OCI-LY7 (cell line): ENCODE data around the gene PDIA6. TPM values are rescaled to one million over a fixed set of nuclear protein-coding genes. Genes with fewer than 3 reads are reported as not detected.

Source experiments
- BruUV-seq: library from RNA; stranded (reverse); fragments of 400-500 nt; replicated peaks from 2 replicates; lab custom pipeline; 2021; lab: Mats Ljungman, UMichigan
- CTCF ChIA-PET: fragments of 300-600 bp; sonication (Branson Sonifier 250); formaldehyde crosslinking; loops from one replicate; lab custom pipeline; 2022; ENCODE audit warnings: antibody characterized with exemption; ENCODE audit not compliant: unreplicated experiment; lab: Charles Lee
- POLR2A ChIA-PET: fragments of 300-600 bp; sonication (Branson Sonifier 250); formaldehyde crosslinking; loops from one replicate; lab custom pipeline; 2022; ENCODE audit warnings: antibody characterized with exemption; lab: Charles Lee
- DNase-seq: peaks from one replicate; pipeline ENCODE4 v3.0.0-alpha.2; 2015; ENCODE audit warnings: low spot score
- H2AFZ ChIP-seq: fragments of 200-600 bp; sonication (generic), shearing (Covaris generic); 2 replicates; pipeline ENCODE4 v1.6.1; 2014; ENCODE audit warnings: mild to moderate bottlenecking, antibody characterized with exemption, low read length, moderate library complexity
- H3K27ac ChIP-seq: fragments of 200-600 bp; sonication (generic); 2 replicates; pipeline ENCODE4 v1.5.1; 2014; ENCODE audit warnings: mixed run types, low read depth, mild to moderate bottlenecking, moderate library complexity, low read length, inconsistent platforms; ENCODE audit not compliant: poor library complexity, severe bottlenecking
- H3K36me3 ChIP-seq: fragments of 200-600 bp; sonication (generic); 2 replicates; pipeline ENCODE4 v1.6.1; 2014; ENCODE audit warnings: mild to moderate bottlenecking, antibody characterized with exemption, low read length, moderate library complexity, mixed read lengths; ENCODE audit not compliant: insufficient read depth
- H3K4me1 ChIP-seq: fragments of 200-600 bp; sonication (generic); 2 replicates; pipeline ENCODE4 v1.5.1; 2014; ENCODE audit warnings: mild to moderate bottlenecking, low read length; ENCODE audit not compliant: insufficient read depth, poor library complexity, severe bottlenecking
- H3K4me2 ChIP-seq: fragments of 200-600 bp; sonication (generic); 2 replicates; pipeline ENCODE4 v1.6.1; 2014; ENCODE audit warnings: mild to moderate bottlenecking, low read length
- H3K4me3 ChIP-seq: fragments of 200-600 bp; sonication (generic); 2 replicates; pipeline ENCODE4 v1.5.1; 2014; ENCODE audit warnings: mild to moderate bottlenecking, low read depth, low read length; ENCODE audit not compliant: poor library complexity, severe bottlenecking
- H3K79me2 ChIP-seq: fragments of 200-600 bp; sonication (generic); 2 replicates; pipeline ENCODE4 v1.6.1; 2016; ENCODE audit warnings: low read depth, mild to moderate bottlenecking, low read length, moderate library complexity, mixed read lengths; ENCODE audit not compliant: insufficient read depth
- H3K9me2 ChIP-seq: fragments of 200-600 bp; sonication (generic); 2 replicates; pipeline ENCODE4 v1.6.1; 2016; ENCODE audit warnings: mild to moderate bottlenecking, low read length, mixed read lengths; ENCODE audit not compliant: insufficient read depth
- H3K9me3 ChIP-seq: fragments of 200-600 bp; sonication (generic); 2 replicates; pipeline ENCODE4 v1.6.1; 2014; ENCODE audit warnings: mild to moderate bottlenecking, mixed run types, low read length, mixed read lengths
- H4K20me1 ChIP-seq: fragments of 200-600 bp; sonication (generic); 2 replicates; pipeline ENCODE4 v1.6.1; 2014; ENCODE audit warnings: mild to moderate bottlenecking, antibody characterized with exemption, low read length, moderate library complexity, mixed read lengths; ENCODE audit not compliant: insufficient read depth
- CTCF ChIP-seq: fragments of 200-600 bp; sonication (generic); conservative IDR thresholded peaks from 2 replicates; pipeline ENCODE4 v1.5.1; 2014; ENCODE audit warnings: mild to moderate bottlenecking, antibody characterized with exemption, low read length, moderate library complexity, mixed read lengths
- EZH2phosphoT487 ChIP-seq: fragments of 200-600 bp; sonication (generic); IDR thresholded peaks from 2 replicates; pipeline ENCODE4 v1.6.1; 2018; ENCODE audit warnings: low read depth, borderline replicate concordance, mild to moderate bottlenecking, mixed run types, antibody characterized with exemption, low read length, moderate library complexity, mixed read lengths
- intact Hi-C: fragments of 100-400 bp; cut with micrococcal nuclease; formaldehyde crosslinking; loops from one replicate; pipeline ENCODE4 v1.10.0; 2022; ENCODE audit not compliant: unreplicated experiment
- total RNA-seq, 2 experiments: library from RNA; depleted of rRNA in 1 of 2; stranded (reverse); fragments of >200 nt in 1 of 2; shearing (Covaris generic) in 1 of 2; gene quantifications; 2 replicates each; pipeline ENCODE4 v1.2.3, GENCODE V29; 2014 to 2022

The PDIA6 gene
- total RNA-seq, 2 experiments from 2014 or later = 150 to 171 TPM

GRCh38 chr2:10846110-10846861 is 33.7 kb upstream of the PDIA6 start:
- POLR2A ChIA-PET = no interaction called here
- Histone ChIP-seq H2AFZ (no peak overlapping the region), H4K20me1 (no peaks in the 10 kb centered on the region), H3K4me2 (no peak overlapping the region), H3K4me1 (no peaks in the 10 kb centered on the region), H3K9me3 (no peaks in the 10 kb centered on the region), H3K36me3 (no peaks in the 10 kb centered on the region), H3K9me2 (no peaks in the 10 kb centered on the region), H3K27ac (no peak overlapping the region), H3K79me2 (no peaks in the 10 kb centered on the region), H3K4me3 (no peak overlapping the region)
- CTCF ChIA-PET = no interaction called here
- TF ChIP-seq EZH2phosphoT487 = no peak
- no peak for TF ChIP-seq CTCF
- intact Hi-C loops = no loop called here
- BruUV-seq = no TSS peak
- no peak for DNase-seq

DNA sequence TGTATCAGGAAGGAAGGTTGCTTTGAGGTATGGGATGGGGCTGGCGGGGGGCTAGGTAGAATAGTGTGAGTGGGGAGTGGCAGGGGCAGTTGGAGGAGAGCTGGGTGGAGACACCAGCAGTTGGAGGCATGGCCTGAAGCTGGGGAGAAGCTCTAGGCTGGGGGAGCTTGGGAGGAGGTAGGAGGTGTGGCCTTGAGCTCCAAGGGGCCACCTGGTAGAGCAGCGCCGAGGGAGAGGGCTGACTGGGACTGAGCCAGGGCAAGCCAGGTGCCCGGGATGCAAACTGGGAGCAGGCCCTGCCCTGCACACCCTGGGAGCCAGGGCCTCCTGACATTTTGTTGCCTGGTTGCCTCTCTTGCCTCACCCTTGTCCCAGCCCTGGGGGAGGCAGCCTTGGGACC is 33.1 kb upstream of the PDIA6 start:
- Histone ChIP-seq H3K4me3 (no peak overlapping the region), H3K27ac (no peak overlapping the region), H3K9me2 (no peaks in the 10 kb centered on the region), H3K9me3 (no peaks in the 10 kb centered on the region), H3K36me3 (no peaks in the 10 kb centered on the region), H3K4me1 (no peaks in the 10 kb centered on the region), H3K79me2 (no peaks in the 10 kb centered on the region), H2AFZ (no peak overlapping the region), H3K4me2 (no peak overlapping the region), H4K20me1 (no peaks in the 10 kb centered on the region)
- ChIA-PET CTCF (no interaction called here), POLR2A (no interaction called here)
- intact Hi-C loops = no loop called here
- DNase-seq = no peak
- no peak for TF ChIP-seq EZH2phosphoT487
- no peak for TF ChIP-seq CTCF
- BruUV-seq = no TSS peak

DNA sequence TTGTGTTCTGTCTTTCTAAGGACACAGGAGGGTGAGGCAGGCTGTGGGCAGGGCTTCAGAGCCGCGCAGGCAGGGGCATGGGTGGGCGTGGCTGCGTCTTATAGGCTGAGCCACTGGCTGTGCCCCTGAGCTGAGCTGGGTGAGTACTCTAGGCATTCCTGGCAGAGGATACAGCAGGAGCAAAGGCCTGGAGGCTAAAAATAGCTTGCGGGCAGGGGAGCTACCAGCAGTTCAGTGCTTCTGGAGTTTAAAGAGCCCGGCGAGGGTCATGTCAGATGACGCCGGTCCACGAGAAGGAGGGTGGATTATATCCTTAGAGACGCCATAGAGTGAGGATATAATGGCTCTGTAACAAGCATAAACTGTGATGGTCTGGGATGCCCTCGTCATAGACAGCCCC is 31.5 kb upstream of the PDIA6 start:
- H3K4me2 ChIP-seq = no peak overlapping the region
- H4K20me1 ChIP-seq = no peaks in the 10 kb centered on the region
- TF ChIP-seq EZH2phosphoT487 (no peak), CTCF (no peak)
- H3K4me3 ChIP-seq = no peak overlapping the region
- no peaks in the 10 kb centered on the region for H3K36me3 ChIP-seq
- no peaks in the 10 kb centered on the region for H3K4me1 ChIP-seq
- ChIA-PET POLR2A (no interaction called here), CTCF (no interaction called here)
- no peak overlapping the region for H2AFZ ChIP-seq
- intact Hi-C loops = no loop called here
- no peaks in the 10 kb centered on the region for H3K9me2 ChIP-seq
- no peak for DNase-seq
- BruUV-seq = no TSS peak
- no peak overlapping the region for H3K27ac ChIP-seq
- no peaks in the 10 kb centered on the region for H3K79me2 ChIP-seq
- no peaks in the 10 kb centered on the region for H3K9me3 ChIP-seq
